Mesenchymal stem cell (in vitro differentiated cells and primary cell): ENCODE measurements around the gene IRF2.
"Not testable (repeated sequence)": the region's sequence is repeated elsewhere in the genome, so short reads cannot be mapped to it uniquely, and the experiment has no call there.

Experiments
- DNase-seq: peaks from one replicate; pipeline ENCODE4 v3.0.0-alpha.2; 2013
- H2AFZ ChIP-seq: one replicate; pipeline ENCODE4 v1.6.1; 2013; ENCODE audit warnings: low read depth, mild to moderate bottlenecking, control low read depth, inconsistent platforms, low read length, moderate library complexity
- H2AK5ac ChIP-seq: 2 replicates; pipeline ENCODE4 v1.6.1; 2013; ENCODE audit warnings: low read length, moderate library complexity, mild to moderate bottlenecking, inconsistent platforms; ENCODE audit not compliant: severe bottlenecking
- H2BK120ac ChIP-seq: one replicate; pipeline ENCODE4 v1.6.1; 2013; ENCODE audit warnings: low read depth, mild to moderate bottlenecking, inconsistent platforms, low read length, moderate library complexity
- H2BK12ac ChIP-seq, 2 experiments: one replicate each; pipeline ENCODE4 v1.6.1; 2013; ENCODE audit warnings: inconsistent platforms in 2 of 2, low read length in 2 of 2, mild to moderate bottlenecking in 2 of 2, moderate library complexity in 2 of 2, control low read depth in 1 of 2
- H2BK15ac ChIP-seq: one replicate; pipeline ENCODE4 v1.6.1; 2013; ENCODE audit warnings: mild to moderate bottlenecking, low read depth, inconsistent platforms; ENCODE audit not compliant: poor library complexity, severe bottlenecking
- H2BK5ac ChIP-seq: 2 replicates; pipeline ENCODE4 v1.6.1; 2013; ENCODE audit warnings: low read depth, mild to moderate bottlenecking, low read length, control low read depth, inconsistent platforms; ENCODE audit not compliant: poor library complexity, severe bottlenecking
- H3K14ac ChIP-seq, 2 experiments: one replicate each; pipeline ENCODE4 v1.6.1; 2013; ENCODE audit warnings: inconsistent platforms in 2 of 2, low read length in 2 of 2, control low read depth in 1 of 2, mild to moderate bottlenecking in 1 of 2, moderate library complexity in 1 of 2
- H3K18ac ChIP-seq, 2 experiments: one replicate each; pipeline ENCODE4 v1.6.1; 2013; ENCODE audit warnings: inconsistent platforms in 2 of 2, low read length in 2 of 2, control low read depth in 1 of 2, low read depth in 1 of 2, mild to moderate bottlenecking in 1 of 2
- H3K23ac ChIP-seq, 2 experiments: one replicate each; pipeline ENCODE4 v1.6.1; 2013; ENCODE audit warnings: inconsistent platforms in 2 of 2, low read length in 2 of 2, mild to moderate bottlenecking in 2 of 2, moderate library complexity in 2 of 2, control low read depth in 1 of 2
- H3K27ac ChIP-seq: 2 replicates; pipeline ENCODE4 v1.5.1; 2013; ENCODE audit warnings: mild to moderate bottlenecking, moderate library complexity, low read length, control low read depth, inconsistent platforms; ENCODE audit not compliant: poor library complexity, severe bottlenecking
- H3K27me3 ChIP-seq, 2 experiments: 2 replicates each; pipeline versions ENCODE4 v1.6.1 to v1.7.0; 2013; ENCODE audit warnings: low read length in 2 of 2, mild to moderate bottlenecking in 2 of 2, moderate library complexity in 2 of 2, control low read depth in 1 of 2, inconsistent platforms in 1 of 2; ENCODE audit not compliant: control insufficient read depth in 1 of 2, insufficient read depth in 1 of 2
- H3K36me3 ChIP-seq, 2 experiments: 2 replicates each; pipeline versions ENCODE4 v1.6.1 to v1.7.0; 2013; ENCODE audit warnings: low read length in 2 of 2, control low read depth in 1 of 2, inconsistent platforms in 1 of 2, low read depth in 1 of 2, mild to moderate bottlenecking in 1 of 2; ENCODE audit not compliant: insufficient read depth in 2 of 2, control insufficient read depth in 1 of 2
- H3K4ac ChIP-seq, 2 experiments: one replicate each; pipeline ENCODE4 v1.6.1; 2013; ENCODE audit warnings: inconsistent platforms in 2 of 2, low read length in 2 of 2, mild to moderate bottlenecking in 2 of 2, moderate library complexity in 2 of 2, control low read depth in 1 of 2, low read depth in 1 of 2
- H3K4me1 ChIP-seq: 2 replicates; pipeline ENCODE4 v1.6.1; 2013; ENCODE audit warnings: low read depth, low read length, control low read depth; ENCODE audit not compliant: control insufficient read depth, insufficient read depth
- H3K4me2 ChIP-seq: 2 replicates; pipeline ENCODE4 v1.6.1; 2013; ENCODE audit warnings: low read length, mild to moderate bottlenecking, inconsistent platforms; ENCODE audit not compliant: poor library complexity, severe bottlenecking
- H3K4me3 ChIP-seq, 2 experiments: 2 replicates each; pipeline versions ENCODE4 v1.5.1 to v1.7.0; 2013; ENCODE audit warnings: low read length in 2 of 2, mild to moderate bottlenecking in 2 of 2, control low read depth in 1 of 2, low read depth in 1 of 2; ENCODE audit not compliant: insufficient read depth in 1 of 2
- H3K79me1 ChIP-seq: replicated peaks from 2 replicates; pipeline ENCODE4 v1.6.1; 2013; ENCODE audit warnings: mild to moderate bottlenecking, control low read depth, low read length, inconsistent platforms; ENCODE audit not compliant: poor library complexity, severe bottlenecking
- H3K9ac ChIP-seq: 2 replicates; pipeline ENCODE4 v1.7.0; 2013; ENCODE audit warnings: mild to moderate bottlenecking, low read length, moderate library complexity
- H3K9me3 ChIP-seq: 2 replicates; pipeline ENCODE4 v1.7.0; 2013; ENCODE audit warnings: mild to moderate bottlenecking, low read length; ENCODE audit not compliant: control insufficient read depth
- H4K8ac ChIP-seq: one replicate; pipeline ENCODE4 v1.6.1; 2013; ENCODE audit warnings: inconsistent platforms, mild to moderate bottlenecking, low read length, moderate library complexity
- H4K91ac ChIP-seq: one replicate; pipeline ENCODE4 v1.6.1; 2013; ENCODE audit warnings: mild to moderate bottlenecking, low read length, inconsistent platforms
- WGBS: methylation state at CpG from one replicate; pipeline ENCODE4 v1.1.7; 2013; ENCODE audit warnings: mixed read lengths; 5-methylcytosine and 5-hydroxymethylcytosine counted together

IRF2 gene

GRCh38 chr4:184380214-184380613 lies 94.1 kb downstream of the IRF2 start:
- H3K79me1 ChIP-seq, H3K36me3 ChIP-seq, H3K9me3 ChIP-seq, H2BK15ac ChIP-seq, H3K4me2 ChIP-seq, H3K27ac ChIP-seq, H2BK120ac ChIP-seq, H4K91ac ChIP-seq, H3K14ac ChIP-seq, H2BK5ac ChIP-seq, DNase-seq, H3K4ac ChIP-seq, H2AFZ ChIP-seq, H3K27me3 ChIP-seq, H3K23ac ChIP-seq, H4K8ac ChIP-seq, H3K4me3 ChIP-seq, H2AK5ac ChIP-seq, H2BK12ac ChIP-seq, H3K9ac ChIP-seq, H3K18ac ChIP-seq: not testable (repeated sequence)
- 94% methylated on average over 3 of the region's 5 CpGs for WGBS
- H3K4me1 ChIP-seq: peaks cover 11% of the 10 kb centered on the region

GRCh38 chr4:184376923-184377322 lies 97.4 kb downstream of the IRF2 start:
- no peak overlapping the region for H2BK5ac ChIP-seq
- H3K23ac ChIP-seq: no peak overlapping the region
- no peak overlapping the region for H3K4ac ChIP-seq
- no peak overlapping the region for H2BK120ac ChIP-seq
- H3K4me3 ChIP-seq: no peak overlapping the region
- H2AK5ac ChIP-seq: no peak overlapping the region
- no peaks in the 10 kb centered on the region for H3K9me3 ChIP-seq
- no peak overlapping the region for H2AFZ ChIP-seq
- H3K18ac ChIP-seq: no peak overlapping the region
- no peak overlapping the region for H3K9ac ChIP-seq
- H3K27me3 ChIP-seq: no peaks in the 10 kb centered on the region
- H3K4me2 ChIP-seq: no peak overlapping the region
- no peak overlapping the region for H3K14ac ChIP-seq
- DNase-seq: no peak
- WGBS: 67% methylated on average over 1 of the region's 1 CpG
- H3K27ac ChIP-seq: no peak overlapping the region
- no peaks in the 10 kb centered on the region for H3K36me3 ChIP-seq
- H2BK12ac ChIP-seq: no peak overlapping the region
- H4K8ac ChIP-seq: no peak overlapping the region
- no peak overlapping the region for H2BK15ac ChIP-seq
- H3K79me1 ChIP-seq: no peaks in the 10 kb centered on the region
- no peaks in the 10 kb centered on the region for H3K4me1 ChIP-seq
- no peak overlapping the region for H4K91ac ChIP-seq

- Histone ChIP-seq H2AFZ (no peak overlapping the region), H2AK5ac (no peak overlapping the region), H2BK15ac (no peak overlapping the region), H3K9me3 (no peaks in the 10 kb centered on the region), H3K9ac (no peak overlapping the region), H3K36me3 (no peaks in the 10 kb centered on the region), H3K27ac (no peak overlapping the region), H3K4ac (no peak overlapping the region), H3K14ac (no peak overlapping the region), H2BK12ac (no peak overlapping the region), H3K4me1 (no peaks in the 10 kb centered on the region), H3K4me2 (no peak overlapping the region), H4K91ac (no peak overlapping the region), H3K79me1 (no peaks in the 10 kb centered on the region), H3K27me3 (no peaks in the 10 kb centered on the region), H2BK5ac (no peak overlapping the region), H2BK120ac (no peak overlapping the region), H3K23ac (no peak overlapping the region), H3K4me3 (no peak overlapping the region), H3K18ac (no peak overlapping the region), H4K8ac (no peak overlapping the region)
- 100% methylated on average over 1 of the region's 1 CpG for whole genome bisulfite sequencing
- DNase-seq: no peak
Observed at GRCh38 chr4:184376126-184376838, 98.1 kb downstream of the IRF2 start.

GRCh38 chr4:184375623-184376022 lies 98.7 kb downstream of the IRF2 start:
- H3K27ac ChIP-seq, H2AK5ac ChIP-seq, H3K4ac ChIP-seq, H2AFZ ChIP-seq, H3K4me2 ChIP-seq, H4K8ac ChIP-seq, H3K9me3 ChIP-seq, H3K9ac ChIP-seq, H3K4me3 ChIP-seq, H2BK15ac ChIP-seq, H2BK5ac ChIP-seq, H3K18ac ChIP-seq, H3K36me3 ChIP-seq, H2BK12ac ChIP-seq, DNase-seq, H3K14ac ChIP-seq, H3K4me1 ChIP-seq, H3K23ac ChIP-seq, H4K91ac ChIP-seq, H3K27me3 ChIP-seq, H2BK120ac ChIP-seq, H3K79me1 ChIP-seq: not testable (repeated sequence)
- WGBS: 94% methylated on average over 1 of the region's 3 CpGs
